ENCODE data around the gene CRADD. TPM values are rescaled to one million over a fixed set of nuclear protein-coding genes. Genes with fewer than 3 reads are reported as not detected.

The CRADD gene
- total and polyA plus RNA-seq, 2 donors (not counting 3 experiments of a cell fraction or from before 2014, with no cell fraction given), result 11.7 to 14.5 TPM

- Histone ChIP-seq H3K36me3 (ENCODE audit: control insufficient read depth in 2 of 2, extremely low read depth in 1 of 2, insufficient read depth in 2 of 2, low read length in 2 of 2) (no peaks in the 10 kb centered on the region), H3K9me3 (replicated peaks; ENCODE audit: control insufficient read depth, insufficient read depth, low read length) (no peaks in the 10 kb centered on the region), H3K4me2 (ENCODE audit: insufficient read depth, low read length) (no peak overlapping the region), H3K9me1 (replicated peaks; ENCODE audit: control insufficient read depth, extremely low read depth, insufficient read depth, low read length) (no peaks in the 10 kb centered on the region), H3K9ac (replicated peaks; ENCODE audit: extremely low read depth, insufficient read depth, low read length) (no peak overlapping the region), H3K4me3 (replicated peaks in 1 of 3; ENCODE audit: insufficient read depth in 1 of 3, low read depth in 1 of 3, low read length in 3 of 3) (no peak overlapping the region), H3K79me2 (ENCODE audit: control insufficient read depth, insufficient read depth, low read length) (no peaks in the 10 kb centered on the region), H4K20me1 (replicated peaks; ENCODE audit: control insufficient read depth, extremely low read depth, insufficient read depth, low read length) (no peaks in the 10 kb centered on the region), H3K27me3 (ENCODE audit: control insufficient read depth in 2 of 2, insufficient read depth in 2 of 2, low read length in 2 of 2) (no peaks in the 10 kb centered on the region), H3K4me1 (ENCODE audit: control insufficient read depth, extremely low read depth, insufficient read depth, low read length) (peaks cover 5% of the 10 kb centered on the region), H3K27ac (ENCODE audit: insufficient read depth, low read depth, low read length) (no peak overlapping the region), H2AFZ (ENCODE audit: low read depth, low read length) (no peak overlapping the region)
- BruUV-seq (replicated peaks), result no TSS peak
- CTCF ChIA-PET, result no interaction called here
- DNase-seq (ENCODE audit: low read depth, low spot score) (no peak), FAIRE-seq (no peak)
- dilution Hi-C loops (cut with MboI; ENCODE audit: extremely low pct_ligation_motif_present, low sequenced_read_pairs), result no loop called here
- intact Hi-C loops (cut with micrococcal nuclease), result no loop called here
- TF ChIP-seq MYC (IDR thresholded peaks at IDR 0.05; ENCODE audit: low read depth, low read length) (no peak), CTCF (IDR thresholded peaks at IDR 0.05; ENCODE audit: extremely low read depth in 1 of 2, insufficient read depth in 1 of 2, low read depth in 1 of 2, low read length in 2 of 2) (no peak), GATA2 (IDR thresholded peaks at IDR 0.05; ENCODE audit: insufficient read depth, insufficient read length, low read depth, low read length) (no peak), JUN (IDR thresholded peaks at IDR 0.05; ENCODE audit: borderline replicate concordance, insufficient read depth, insufficient read length, low read depth) (no peak), MAX (IDR thresholded peaks at IDR 0.05; ENCODE audit: insufficient read depth, insufficient read length) (no peak), POLR2AphosphoS5 (IDR thresholded peaks at IDR 0.05; ENCODE audit: insufficient read depth, low read depth, low read length) (no peak)
- POLR2A ChIA-PET, result no interaction called here
These were observed 172.8 kb downstream of the CRADD start for GRCh38 chr12:93849946-93850345.
